Smooth muscle cell of bladder (primary cell): Measurements from ENCODE around the gene SLC9B1. TPM values are rescaled to one million over a fixed set of nuclear protein-coding genes. Genes with fewer than 3 reads are reported as not detected.

Experiments used
- total RNA-seq: library from RNA; depleted of rRNA; stranded (reverse); fragments of >200 nt; gene quantifications from 2 replicates; pipeline ENCODE4 v1.2.3, GENCODE V29; 2014

SLC9B1 gene, protein sequence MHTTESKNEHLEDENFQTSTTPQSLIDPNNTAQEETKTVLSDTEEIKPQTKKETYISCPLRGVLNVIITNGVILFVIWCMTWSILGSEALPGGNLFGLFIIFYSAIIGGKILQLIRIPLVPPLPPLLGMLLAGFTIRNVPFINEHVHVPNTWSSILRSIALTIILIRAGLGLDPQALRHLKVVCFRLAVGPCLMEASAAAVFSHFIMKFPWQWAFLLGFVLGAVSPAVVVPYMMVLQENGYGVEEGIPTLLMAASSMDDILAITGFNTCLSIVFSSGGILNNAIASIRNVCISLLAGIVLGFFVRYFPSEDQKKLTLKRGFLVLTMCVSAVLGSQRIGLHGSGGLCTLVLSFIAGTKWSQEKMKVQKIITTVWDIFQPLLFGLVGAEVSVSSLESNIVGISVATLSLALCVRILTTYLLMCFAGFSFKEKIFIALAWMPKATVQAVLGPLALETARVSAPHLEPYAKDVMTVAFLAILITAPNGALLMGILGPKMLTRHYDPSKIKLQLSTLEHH
- 0.83 and 1.6 TPM in 2 replicates for total RNA-seq

DNA sequence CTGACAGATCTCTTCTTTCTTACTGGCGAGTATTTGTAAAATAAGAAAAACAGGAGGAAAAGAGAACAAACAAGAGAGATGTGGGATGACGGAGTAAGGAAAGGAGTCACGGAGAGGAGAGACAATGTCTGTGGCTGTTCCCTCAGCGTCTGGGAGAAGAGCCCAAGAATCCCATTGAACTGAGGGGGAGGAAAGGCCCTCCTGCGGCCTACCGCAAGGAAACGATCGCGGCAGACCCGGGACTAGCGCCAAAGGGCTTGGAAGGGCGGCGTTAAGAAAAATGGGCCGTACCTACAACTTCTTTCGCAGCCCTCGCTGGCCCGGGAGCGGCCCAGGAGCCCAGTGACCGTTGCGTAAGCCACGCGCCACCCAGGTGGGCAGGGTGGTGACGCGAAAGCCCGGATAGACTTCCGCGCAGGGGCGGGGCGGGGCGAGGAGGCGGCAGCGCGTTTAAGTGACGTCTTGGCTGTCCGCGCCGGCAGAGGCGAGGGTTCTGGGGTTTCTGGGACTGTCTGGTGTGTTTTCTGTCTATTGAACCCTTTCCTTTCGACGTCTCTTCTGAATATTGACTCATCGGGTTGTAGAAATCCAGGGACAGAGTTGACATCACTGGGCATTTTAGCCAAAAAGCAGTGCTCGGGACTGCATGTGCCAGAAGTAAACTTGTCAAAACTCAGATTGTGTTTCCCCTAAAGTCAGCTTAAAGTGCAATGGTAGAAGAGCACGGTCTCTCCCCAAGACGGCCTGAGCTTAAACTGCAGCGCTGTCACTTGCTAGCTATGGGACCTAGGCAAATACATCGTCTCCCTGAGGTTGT lies at the start of gene SLC9B1:
SLC9B1 (minus strand) TSS at position 398 of the 817 bp plus-strand sequence. CDS start 27,994 bp downstream, outside the sequence.

DNA sequence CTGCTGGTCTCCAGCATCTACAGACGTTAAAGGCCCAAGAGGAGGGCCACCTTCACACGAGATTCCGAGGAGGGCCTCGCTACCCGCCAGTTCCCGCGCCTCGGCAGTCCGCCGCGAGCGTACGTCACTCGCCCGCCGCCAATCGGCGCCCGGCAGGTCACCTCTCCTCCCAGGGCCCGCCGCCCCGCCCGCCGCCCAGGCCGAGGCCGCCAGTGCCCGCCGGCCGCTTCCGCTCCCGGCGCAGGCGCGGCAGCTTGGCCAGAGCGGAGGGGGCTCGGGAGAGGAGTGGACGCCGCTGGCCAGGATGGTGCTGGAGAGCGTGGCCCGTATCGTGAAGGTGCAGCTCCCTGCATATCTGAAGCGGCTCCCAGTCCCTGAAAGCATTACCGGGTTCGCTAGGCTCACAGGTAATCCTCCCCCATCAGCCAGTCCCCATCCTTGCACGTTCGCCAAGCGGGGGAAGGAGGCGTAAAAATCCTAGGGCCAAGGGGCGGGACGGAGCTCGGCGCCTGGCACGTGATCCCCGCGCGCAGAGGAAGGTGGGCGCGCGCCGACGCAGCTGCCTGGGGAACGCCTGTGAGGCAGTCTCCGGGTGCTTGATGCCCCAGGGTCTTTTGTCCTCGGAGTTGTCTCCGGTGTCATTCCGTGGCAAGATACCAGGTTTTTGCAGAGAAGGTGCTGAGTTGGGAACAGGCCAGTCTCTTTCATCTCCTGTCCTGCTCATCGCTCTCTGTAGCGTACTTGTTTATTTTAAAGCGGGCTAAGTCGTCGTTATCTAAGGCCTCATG lies 150.5 kb downstream of the SLC9B1 start, which contains the start of gene CISD2:
CISD2 (plus strand) TSS at position 212 of the 788 bp plus-strand sequence; CDS start at position 305, 93 bp downstream.

Other genes with a start within 250 kb of the SLC9B1 start
- gene UBE2D3, start 192.2 kb downstream of the SLC9B1 start, total RNA-seq, result 264 and 329 TPM in 2 replicates
- 34.0 and 45.0 TPM in 2 replicates for gene CISD2, start 150.7 kb downstream of the SLC9B1 start, total RNA-seq
- gene SLC9B2, start 57.1 kb upstream of the SLC9B1 start, total RNA-seq, result 12.2 and 15.3 TPM in 2 replicates
- gene BDH2, start 80.1 kb upstream of the SLC9B1 start, total RNA-seq, result 54.5 and 59.6 TPM in 2 replicates
- 1.7 and 2.1 TPM in 2 replicates for gene CENPE, start 178.6 kb upstream of the SLC9B1 start, total RNA-seq